H9 (cell line): ENCODE results near the gene VTCN1. TPM values are rescaled to one million over a fixed set of nuclear protein-coding genes. Genes with fewer than 3 reads are reported as not detected.

Experiments
- DNase-seq: peaks from one replicate; pipeline ENCODE4 v3.0.0-alpha.2; 2017
- H2AFZ ChIP-seq: one replicate; pipeline ENCODE4 v1.6.1; 2013; ENCODE audit warnings: mild to moderate bottlenecking, low read length, control low read depth, moderate library complexity
- H2AK5ac ChIP-seq: 2 replicates; pipeline ENCODE4 v1.6.1; 2013; ENCODE audit warnings: low read length, control low read depth, mixed read lengths; ENCODE audit not compliant: insufficient read length
- H2BK120ac ChIP-seq: one replicate; pipeline ENCODE4 v1.6.1; 2013; ENCODE audit warnings: low read depth, mild to moderate bottlenecking, low read length, control low read depth, inconsistent platforms; ENCODE audit not compliant: poor library complexity, severe bottlenecking
- H2BK12ac ChIP-seq: 2 replicates; pipeline ENCODE4 v1.6.1; 2013; ENCODE audit warnings: low read length, control low read depth, mixed read lengths, low read depth; ENCODE audit not compliant: insufficient read length
- H2BK15ac ChIP-seq: 2 replicates; pipeline ENCODE4 v1.6.1; 2013; ENCODE audit warnings: low read depth, low read length, control low read depth
- H2BK20ac ChIP-seq: one replicate; pipeline ENCODE4 v1.6.1; 2013; ENCODE audit warnings: low read depth, mild to moderate bottlenecking, low read length, control low read depth, inconsistent platforms; ENCODE audit not compliant: poor library complexity, severe bottlenecking
- H2BK5ac ChIP-seq: 2 replicates; pipeline ENCODE4 v1.6.1; 2013; ENCODE audit warnings: low read length, control low read depth, mixed read lengths; ENCODE audit not compliant: insufficient read length
- H3K14ac ChIP-seq: 2 replicates; pipeline ENCODE4 v1.6.1; 2013; ENCODE audit warnings: low read length, control low read depth; ENCODE audit not compliant: insufficient read depth
- H3K18ac ChIP-seq: 2 replicates; pipeline ENCODE4 v1.6.1; 2013; ENCODE audit warnings: low read depth, mild to moderate bottlenecking, mixed read lengths, low read length, control low read depth; ENCODE audit not compliant: insufficient read length
- H3K23ac ChIP-seq: 2 replicates; pipeline ENCODE4 v1.6.1; 2013; ENCODE audit warnings: low read length, control low read depth, mixed read lengths, low read depth; ENCODE audit not compliant: insufficient read length
- H3K23me2 ChIP-seq: 2 replicates; pipeline ENCODE4 v1.6.1; 2013; ENCODE audit warnings: low read depth, mild to moderate bottlenecking, mixed read lengths, low read length, control low read depth; ENCODE audit not compliant: insufficient read length, poor library complexity, severe bottlenecking
- H3K27ac ChIP-seq: 2 replicates; pipeline ENCODE4 v1.5.1; 2013; ENCODE audit warnings: low read length, control low read depth, mixed read lengths, low read depth; ENCODE audit not compliant: insufficient read length
- H3K27me3 ChIP-seq: 2 replicates; pipeline ENCODE4 v1.6.1; 2013; ENCODE audit warnings: low read length, control low read depth, inconsistent platforms; ENCODE audit not compliant: insufficient read depth
- H3K4ac ChIP-seq: 2 replicates; pipeline ENCODE4 v1.6.1; 2013; ENCODE audit warnings: low read depth, mild to moderate bottlenecking, control low read depth, inconsistent platforms, low read length, moderate library complexity
- H3K4me1 ChIP-seq: 2 replicates; pipeline ENCODE4 v1.6.1; 2013; ENCODE audit warnings: low read length, control low read depth, inconsistent platforms; ENCODE audit not compliant: insufficient read depth
- H3K4me2 ChIP-seq: 2 replicates; pipeline ENCODE4 v1.6.1; 2013; ENCODE audit warnings: low read length, control low read depth, mixed read lengths; ENCODE audit not compliant: insufficient read length, insufficient read depth
- H3K56ac ChIP-seq: 2 replicates; pipeline ENCODE4 v1.6.1; 2013; ENCODE audit warnings: low read depth, mild to moderate bottlenecking, mixed read lengths, low read length, control low read depth; ENCODE audit not compliant: insufficient read length
- H3K79me1 ChIP-seq: 2 replicates; pipeline ENCODE4 v1.6.1; 2013; ENCODE audit warnings: low read depth, mild to moderate bottlenecking, moderate library complexity, low read length, control low read depth, inconsistent platforms; ENCODE audit not compliant: insufficient read depth, poor library complexity, severe bottlenecking
- H3K79me2 ChIP-seq: 2 replicates; pipeline ENCODE4 v1.6.1; 2013; ENCODE audit warnings: low read length, control low read depth, inconsistent platforms; ENCODE audit not compliant: insufficient read depth
- H3K9ac ChIP-seq: 2 replicates; pipeline ENCODE4 v1.6.1; 2013; ENCODE audit warnings: low read length, control low read depth, mixed read lengths; ENCODE audit not compliant: insufficient read length; ENCODE audit errors: extremely low read depth
- H3K9me3 ChIP-seq: one replicate; pipeline ENCODE4 v1.6.1; 2013; ENCODE audit warnings: low read depth, low read length, inconsistent platforms; ENCODE audit not compliant: control insufficient read depth
- H3T11ph ChIP-seq: one replicate; pipeline ENCODE4 v1.6.1; 2013; ENCODE audit warnings: mild to moderate bottlenecking, low read length, control low read depth, inconsistent platforms
- H4K20me1 ChIP-seq: one replicate; pipeline ENCODE4 v1.6.1; 2013; ENCODE audit not compliant: control insufficient read depth, insufficient read length, insufficient read depth
- H4K5ac ChIP-seq: 2 replicates; pipeline ENCODE4 v1.6.1; 2013; ENCODE audit warnings: low read depth, mild to moderate bottlenecking, mixed read lengths, low read length, control low read depth; ENCODE audit not compliant: insufficient read length
- H4K8ac ChIP-seq: replicated peaks from 2 replicates; pipeline ENCODE4 v1.6.1; 2013; ENCODE audit warnings: low read length, control low read depth, mixed read lengths, low read depth; ENCODE audit not compliant: insufficient read length
- H4K91ac ChIP-seq: 2 replicates; pipeline ENCODE4 v1.6.1; 2013; ENCODE audit warnings: low read depth, mild to moderate bottlenecking, moderate library complexity, mixed read lengths, low read length, control low read depth; ENCODE audit not compliant: insufficient read length
- H3K27ac Mint-ChIP-seq, 3 experiments: 2 replicates in 2 of 3; 3 replicates in 1 of 3; pipeline ENCODE4 v1.8.0; 2020 to 2021; ENCODE audit warnings: mixed read lengths in 3 of 3, mild to moderate bottlenecking in 1 of 3, moderate library complexity in 1 of 3
- H3K27me3 Mint-ChIP-seq: 2 replicates; pipeline ENCODE4 v1.8.0; 2021; ENCODE audit warnings: low read depth, mild to moderate bottlenecking, moderate library complexity, mixed read lengths
- H3K36me3 Mint-ChIP-seq, 3 experiments: 2 replicates in 2 of 3; 3 replicates in 1 of 3; pipeline ENCODE4 v1.8.0; 2020 to 2021; ENCODE audit warnings: low read depth in 3 of 3, mixed read lengths in 3 of 3; ENCODE audit not compliant: insufficient read depth in 1 of 3
- H3K4me1 Mint-ChIP-seq, 2 experiments: 2 replicates each; pipeline ENCODE4 v1.8.0; 2020; ENCODE audit warnings: mixed read lengths in 2 of 2
- H3K4me3 Mint-ChIP-seq, 2 experiments: 2 replicates in 1 of 2; 3 replicates in 1 of 2; pipeline ENCODE4 v1.8.0; 2020 to 2021; ENCODE audit warnings: mild to moderate bottlenecking in 2 of 2, mixed read lengths in 2 of 2, moderate library complexity in 1 of 2
- H3K9me3 Mint-ChIP-seq, 2 experiments: 2 replicates in 1 of 2; 3 replicates in 1 of 2; pipeline ENCODE4 v1.8.0; 2020; ENCODE audit warnings: mild to moderate bottlenecking in 2 of 2, mixed read lengths in 2 of 2, moderate library complexity in 1 of 2
- CTCF ChIP-seq: fragments of 200-600 bp; sonication (generic); conservative IDR thresholded peaks from 3 replicates; pipeline ENCODE4 v1.8.0; 2021; ENCODE audit warnings: antibody characterized with exemption, mild to moderate bottlenecking
- total RNA-seq: library from RNA; stranded (reverse); gene quantifications from 2 replicates; pipeline ENCODE4 v1.2.1, GENCODE V29; 2021

Gene VTCN1
- total RNA-seq, 1 experiment from 2014 or later = 0.33 TPM

GRCh38 chr1:117250061-117250606 is 39.4 kb upstream of the VTCN1 start:
- H3K4me1 ChIP-seq = no peaks in the 10 kb centered on the region; the same call in 1 of the 2 replicates
- no peaks in the 10 kb centered on the region for H3K27me3 ChIP-seq
- H2AK5ac ChIP-seq = no peak overlapping the region
- H3K23ac ChIP-seq = no peak overlapping the region
- H3K4me2 ChIP-seq = no peak overlapping the region
- peaks cover 21 to 23% of the 10 kb centered on the region in 2 experiments for H3K4me1 Mint-ChIP-seq
- H2BK120ac ChIP-seq = no peak overlapping the region
- H3K4me3 Mint-ChIP-seq = no peak overlapping the region; a peak in 1 of 5 replicates
- TF ChIP-seq CTCF = no peak
- H2BK20ac ChIP-seq = no peak overlapping the region
- no peaks in the 10 kb centered on the region for H3K79me1 ChIP-seq
- H3K79me2 ChIP-seq = no peaks in the 10 kb centered on the region
- H3K23me2 ChIP-seq = no peaks in the 10 kb centered on the region
- DNase-seq = no peak
- no peak overlapping the region for H4K8ac ChIP-seq
- H3K27ac Mint-ChIP-seq = no peak overlapping the region
- H3K14ac ChIP-seq = no peak overlapping the region
- H3K9ac ChIP-seq = no peak overlapping the region
- H4K5ac ChIP-seq = no peak overlapping the region
- no peak overlapping the region for H2BK12ac ChIP-seq
- no peak overlapping the region for H3K27ac ChIP-seq
- H3K9me3 ChIP-seq = no peaks in the 10 kb centered on the region
- no peak overlapping the region for H2BK15ac ChIP-seq
- H4K20me1 ChIP-seq = no peaks in the 10 kb centered on the region
- H3K36me3 Mint-ChIP-seq = peaks cover 2 to 5% (median 2%) of the 10 kb centered on the region in 3 experiments; a peak in 6 of 7 replicates
- no peak overlapping the region for H2AFZ ChIP-seq
- H3T11ph ChIP-seq = no peak overlapping the region
- H3K27me3 Mint-ChIP-seq = no peaks in the 10 kb centered on the region
- H3K4ac ChIP-seq = no peak overlapping the region
- H3K18ac ChIP-seq = no peak overlapping the region
- no peak overlapping the region for H4K91ac ChIP-seq
- no peak overlapping the region for H3K56ac ChIP-seq
- no peak overlapping the region for H2BK5ac ChIP-seq
- H3K9me3 Mint-ChIP-seq = peaks cover 0 to 2% of the 10 kb centered on the region in 2 experiments; a peak in 4 of 5 replicates
